Stimulated activated CD8-positive, alpha-beta memory T cell treated with anti-CD3 and anti-CD28 coated beads, Interleukin-4, amount 100 ng/mL, for 4 hours (primary cell): ENCODE measurements around the gene RBPJL.

Source experiments
- DNase-seq, 2 donors: peaks; one replicate each; pipeline ENCODE4 v3.0.0-alpha.2; 2020; ENCODE audit warnings: low read depth in 2 of 2, low spot score in 1 of 2

The RBPJL gene

DNA sequence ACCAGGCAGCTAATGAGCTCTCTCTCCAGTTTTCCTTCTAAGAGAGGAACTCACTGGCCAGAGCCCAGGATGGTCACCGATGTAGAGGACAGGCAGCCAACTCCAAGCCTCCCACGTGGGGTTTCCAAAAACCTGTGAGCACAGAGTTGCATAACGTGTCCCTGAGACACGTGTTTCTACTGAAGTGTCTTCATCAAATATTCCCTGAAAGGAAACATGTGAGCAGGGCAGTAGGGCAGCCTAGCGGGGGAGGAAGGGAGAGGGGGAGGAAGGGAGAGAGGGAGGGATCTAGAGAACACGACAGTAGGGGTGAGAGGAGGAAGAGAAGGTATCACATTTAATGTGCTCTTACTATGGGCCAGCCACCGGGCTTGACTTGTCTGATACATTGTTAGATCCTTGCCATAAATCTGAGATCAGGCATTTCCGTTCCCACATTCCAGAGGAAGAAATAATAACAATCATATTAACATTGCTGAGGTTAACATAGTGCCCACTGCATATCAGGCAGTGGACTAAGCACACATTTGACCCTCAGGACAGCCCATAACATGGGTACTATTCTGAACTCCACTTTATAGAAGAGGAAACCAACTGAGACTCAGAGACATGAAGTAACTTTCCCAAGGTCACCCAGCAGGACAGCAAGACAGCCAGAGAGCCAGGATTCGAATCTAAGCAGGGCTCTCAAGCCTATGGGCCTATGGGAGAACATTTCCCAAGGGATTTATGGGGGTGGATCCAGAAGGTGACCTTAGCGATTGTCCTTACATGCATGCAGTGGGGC, 51.8 kb downstream of the RBPJL start:
- DNase-seq, result no peak

DNA sequence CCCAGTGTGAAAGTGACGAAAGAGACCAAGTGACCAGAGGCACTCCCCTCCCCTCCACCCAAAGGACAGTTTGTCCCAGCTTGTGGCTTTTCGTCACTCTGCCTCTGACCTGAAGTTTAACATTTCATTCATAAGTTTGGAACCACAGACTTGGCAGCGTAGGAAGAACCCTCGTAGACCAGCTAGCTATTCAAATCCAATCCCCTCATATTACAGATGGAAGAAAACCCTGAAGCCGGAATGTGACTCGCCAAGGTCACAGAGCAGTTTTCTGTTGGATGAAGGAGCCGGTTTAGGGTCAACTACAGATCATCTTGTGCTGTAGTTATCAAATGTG, 52.4 kb downstream of the RBPJL start:
- DNase-seq, result no peak

DNA sequence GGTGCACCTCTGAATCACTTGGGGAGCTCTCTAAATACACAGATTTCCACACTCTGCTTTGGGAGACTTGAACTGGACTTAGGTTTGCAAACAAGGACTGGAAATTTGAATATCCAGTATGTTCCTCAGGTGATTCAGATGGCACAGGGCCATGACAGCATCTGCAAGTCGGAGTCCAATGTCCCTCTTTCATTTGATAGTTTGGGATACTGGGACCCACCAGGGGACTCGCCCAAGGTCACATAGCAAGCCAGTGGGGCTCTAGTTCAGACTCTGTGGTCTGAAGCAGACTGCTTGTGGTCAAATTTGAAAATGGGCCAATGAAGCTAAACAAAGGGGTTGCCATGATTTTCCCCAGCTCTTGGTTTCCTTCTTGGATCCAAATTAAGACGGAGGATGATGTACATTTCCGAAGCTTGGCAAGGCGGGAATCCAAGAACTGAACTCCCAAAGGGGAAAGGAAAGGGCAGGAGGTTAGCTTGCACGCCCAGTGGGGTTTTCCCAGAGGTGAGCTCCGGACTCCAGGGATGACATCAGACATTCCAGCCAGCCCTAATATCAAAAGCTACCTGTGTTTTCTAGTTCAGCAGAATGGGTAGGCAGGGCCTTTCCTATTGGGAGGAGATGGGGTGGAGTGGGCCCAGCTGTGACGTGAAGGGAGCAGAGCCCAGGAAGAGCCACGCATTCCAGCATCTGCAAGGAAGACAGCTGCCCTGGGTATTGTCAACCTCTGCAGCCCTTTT, 52.9 kb downstream of the RBPJL start:
- DNase-seq, result no peak

DNA sequence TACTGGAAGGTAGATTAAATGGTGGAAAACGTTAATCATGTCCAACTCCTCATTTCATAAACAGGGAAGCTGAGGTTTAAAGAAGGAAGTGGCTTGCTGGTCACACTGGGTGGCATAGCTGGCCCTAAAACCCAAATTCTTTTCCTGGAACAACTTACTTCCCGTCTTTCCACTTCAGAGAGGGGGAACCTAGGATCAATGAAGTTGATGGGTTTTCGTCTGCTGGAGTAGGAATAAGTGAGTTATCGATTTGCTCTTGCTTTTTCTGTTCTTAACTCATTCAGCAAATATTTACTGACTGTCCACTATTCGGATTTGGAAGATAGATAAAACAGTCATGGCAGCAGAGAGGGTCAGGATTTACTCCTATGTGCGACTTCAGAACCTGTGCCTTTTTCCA, 55.2 kb downstream of the RBPJL start:
- no peak for DNase-seq

DNA sequence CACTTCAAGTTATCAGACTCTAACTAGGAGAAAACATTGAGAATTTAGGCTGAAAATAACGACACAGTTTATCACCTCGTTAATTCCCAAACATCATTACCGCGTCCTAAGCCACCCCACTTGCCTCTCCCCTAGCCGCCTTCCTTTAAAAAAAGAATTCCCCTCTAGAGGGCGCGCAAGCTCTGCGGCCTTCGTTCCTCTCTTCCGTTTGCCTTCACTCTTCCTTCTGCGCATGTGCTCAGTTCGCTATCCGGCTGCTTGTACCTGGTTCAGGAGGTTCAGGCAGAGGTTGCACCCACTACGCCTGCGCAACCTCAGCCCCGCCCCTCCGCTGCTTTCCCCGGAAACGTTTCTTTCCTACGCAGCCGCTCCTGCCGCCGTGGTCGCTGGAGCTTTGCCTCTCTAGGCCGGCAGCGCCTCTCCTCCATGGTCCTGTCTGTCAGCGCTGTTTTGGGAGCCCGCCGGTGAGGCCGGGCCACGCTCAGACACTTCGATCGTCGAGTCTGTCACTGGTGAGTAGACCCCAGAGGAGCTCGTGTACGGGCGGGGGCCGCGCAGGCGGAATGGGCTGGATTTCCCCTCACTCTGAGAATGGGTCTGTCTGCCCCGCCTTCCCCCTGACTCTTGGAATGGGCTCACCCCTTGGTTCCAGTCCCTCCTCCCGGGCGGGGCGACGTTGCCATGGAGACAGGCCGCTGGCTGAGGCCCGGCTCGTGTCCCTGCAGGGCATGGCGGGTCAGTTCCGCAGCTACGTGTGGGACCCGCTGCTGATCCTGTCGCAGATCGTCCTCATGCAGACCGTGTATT, 56.4 kb downstream of the RBPJL start, which contains the start of gene SYS1:
TSS of gene SYS1 (plus strand) at position 353 of the 807 bp plus-strand sequence. CDS start at position 729, 376 bp downstream.
- peak; percentile 95 to 97 for DNase-seq

DNA sequence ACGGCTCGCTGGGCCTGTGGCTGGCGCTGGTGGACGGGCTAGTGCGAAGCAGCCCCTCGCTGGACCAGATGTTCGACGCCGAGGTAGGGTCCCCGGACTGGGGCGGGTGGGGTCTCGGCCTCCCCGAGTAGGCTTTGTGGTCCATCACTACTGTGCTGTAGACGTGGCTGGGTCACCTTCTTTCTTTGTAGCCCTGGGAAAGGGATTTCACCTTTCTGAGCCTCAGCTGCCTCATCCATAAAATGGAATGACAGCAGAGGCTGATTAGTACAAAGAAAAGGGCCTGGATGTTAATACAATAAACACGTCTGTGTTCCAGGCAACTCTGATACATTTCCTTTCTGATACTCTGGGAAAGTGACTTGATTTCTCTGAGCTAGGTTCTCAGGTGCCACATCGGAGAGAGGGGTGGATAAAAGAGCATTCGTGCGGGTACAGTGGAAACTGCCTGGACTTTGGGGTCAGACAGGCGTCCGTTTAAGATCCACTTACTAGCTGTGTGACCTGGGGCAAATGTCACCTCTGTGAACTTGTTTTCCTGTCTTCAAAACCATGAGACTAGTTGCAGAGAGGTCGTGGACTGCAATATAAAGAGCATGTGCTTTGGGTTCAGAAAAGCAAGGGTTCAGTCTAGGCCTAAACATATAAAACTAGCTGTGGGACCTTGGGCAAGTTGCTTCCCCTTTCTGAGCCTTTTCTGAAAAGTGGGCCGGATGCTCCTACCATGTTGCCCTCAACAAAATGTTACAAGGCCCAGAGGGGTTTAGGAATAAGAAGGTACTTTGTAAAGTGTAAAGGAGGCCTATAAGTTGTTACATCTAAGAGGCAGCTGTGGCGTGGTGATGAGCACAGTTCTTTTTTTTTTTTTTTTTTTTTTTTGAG, 57.2 kb downstream of the RBPJL start:
- DNase-seq, result no peak

DNA sequence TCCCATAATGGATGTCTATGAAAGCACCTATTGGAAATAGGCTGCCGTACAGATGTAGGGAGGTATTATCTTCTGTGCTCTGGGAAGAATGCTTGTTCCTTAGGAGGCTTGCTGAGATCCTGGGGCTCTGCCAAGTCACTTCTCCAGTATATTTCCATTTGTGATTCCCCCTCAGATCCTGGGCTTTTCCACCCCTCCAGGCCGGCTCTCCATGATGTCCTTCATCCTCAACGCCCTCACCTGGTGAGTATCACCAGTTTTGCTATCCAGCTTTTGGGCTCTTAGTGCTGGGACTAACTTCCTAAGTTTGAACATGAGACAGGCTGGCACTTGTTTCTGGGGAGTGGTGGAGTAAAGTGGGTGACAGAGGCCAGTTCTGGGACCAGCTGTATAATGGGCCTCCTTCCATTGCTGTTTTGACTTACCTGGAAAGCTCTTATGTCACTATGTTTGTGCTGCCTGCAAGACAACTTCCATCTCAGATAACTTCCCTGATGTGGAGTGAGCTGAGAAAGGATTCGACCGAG, 58.9 kb downstream of the RBPJL start:
- DNase-seq, result no peak

DNA sequence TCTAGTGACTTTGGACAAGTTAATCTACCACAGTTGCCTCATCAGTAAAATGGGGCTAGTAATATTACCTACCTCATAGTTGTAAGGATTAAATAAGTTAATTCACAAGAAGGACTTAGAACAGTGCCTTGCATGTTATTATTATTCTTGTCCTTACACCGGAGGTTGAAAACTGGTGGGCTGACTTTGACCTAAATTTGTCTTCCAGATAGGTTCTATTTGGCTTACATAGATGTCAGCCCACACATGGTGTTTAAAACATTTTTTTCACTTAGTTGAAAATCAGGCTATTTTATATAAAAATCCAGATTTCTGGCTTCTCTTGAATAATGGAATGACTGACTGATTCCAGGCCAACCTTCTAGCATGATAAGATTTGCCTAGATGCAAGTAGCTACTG, 59.6 kb downstream of the RBPJL start:
- no peak for DNase-seq

DNA sequence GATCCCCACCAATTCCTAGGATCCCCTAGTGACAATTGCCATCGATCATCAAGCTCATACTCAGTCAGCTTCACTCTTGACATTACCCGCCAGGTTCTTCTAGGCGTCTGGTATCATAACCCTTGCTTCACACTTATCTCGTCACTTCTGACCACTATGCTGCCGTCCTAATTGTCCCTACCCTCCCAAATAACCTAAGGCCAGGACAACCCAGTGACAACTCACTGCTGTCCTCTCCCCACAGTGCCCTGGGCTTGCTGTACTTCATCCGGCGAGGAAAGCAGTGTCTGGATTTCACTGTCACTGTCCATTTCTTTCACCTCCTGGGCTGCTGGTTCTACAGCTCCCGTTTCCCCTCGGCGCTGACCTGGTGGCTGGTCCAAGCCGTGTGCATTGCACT, 60.0 kb downstream of the RBPJL start:
- DNase-seq, result no peak

DNA sequence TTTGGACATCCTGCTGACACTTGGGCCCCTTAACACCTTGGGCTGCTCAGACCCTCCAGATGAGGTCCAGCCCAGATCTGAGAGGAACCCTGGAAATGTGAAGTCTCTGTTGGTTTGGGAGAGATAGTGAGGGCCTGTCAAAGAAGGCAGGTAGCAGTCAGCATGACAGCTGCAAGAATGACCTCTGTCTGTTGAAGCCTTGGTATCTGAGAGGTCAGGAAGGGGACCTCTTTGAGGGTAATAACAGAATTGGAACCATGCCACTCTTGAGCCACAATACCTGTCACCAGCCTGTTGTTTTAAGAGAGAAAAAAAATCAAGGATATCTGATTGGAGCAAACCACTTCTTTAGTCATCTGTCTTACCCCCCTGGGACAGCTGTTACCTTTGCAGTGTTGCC, 60.5 kb downstream of the RBPJL start:
- no peak for DNase-seq
